Measurements from ENCODE around the gene TAF6. TPM values are rescaled to one million over a fixed set of nuclear protein-coding genes. Genes with fewer than 3 reads are reported as not detected.

The TAF6 gene
- total and polyA plus RNA-seq, 9 of the 15 experiments (the other 6 are each of a cell fraction or from before 2014, with no cell fraction given), result 0.78 to 78.7 (median 21.3) TPM

DNA sequence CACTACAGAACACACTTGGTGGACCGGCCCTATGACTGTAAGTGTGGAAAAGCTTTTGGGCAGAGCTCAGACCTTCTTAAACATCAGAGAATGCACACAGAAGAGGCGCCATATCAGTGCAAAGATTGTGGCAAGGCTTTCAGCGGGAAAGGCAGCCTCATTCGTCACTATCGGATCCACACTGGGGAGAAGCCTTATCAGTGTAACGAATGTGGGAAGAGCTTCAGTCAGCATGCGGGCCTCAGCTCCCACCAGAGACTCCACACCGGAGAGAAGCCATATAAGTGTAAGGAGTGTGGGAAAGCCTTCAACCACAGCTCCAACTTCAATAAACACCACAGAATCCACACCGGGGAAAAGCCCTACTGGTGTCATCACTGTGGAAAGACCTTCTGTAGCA, 55.0 kb downstream of the TAF6 start (continued):
- TF ChIP-seq, protein P1, sequence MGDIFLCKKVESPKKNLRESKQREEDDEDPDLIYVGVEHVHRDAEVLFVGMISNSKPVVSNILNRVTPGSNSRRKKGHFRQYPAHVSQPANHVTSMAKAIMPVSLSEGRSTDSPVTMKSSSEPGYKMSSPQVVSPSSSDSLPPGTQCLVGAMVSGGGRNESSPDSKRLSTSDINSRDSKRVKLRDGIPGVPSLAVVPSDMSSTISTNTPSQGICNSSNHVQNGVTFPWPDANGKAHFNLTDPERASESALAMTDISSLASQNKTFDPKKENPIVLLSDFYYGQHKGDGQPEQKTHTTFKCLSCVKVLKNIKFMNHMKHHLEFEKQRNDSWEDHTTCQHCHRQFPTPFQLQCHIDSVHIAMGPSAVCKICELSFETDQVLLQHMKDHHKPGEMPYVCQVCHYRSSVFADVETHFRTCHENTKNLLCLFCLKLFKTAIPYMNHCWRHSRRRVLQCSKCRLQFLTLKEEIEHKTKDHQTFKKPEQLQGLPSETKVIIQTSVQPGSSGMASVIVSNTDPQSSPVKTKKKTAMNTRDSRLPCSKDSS (IDR thresholded peaks at IDR 0.05; ENCODE audit: low read depth, partially characterized antibody), result peak; percentile 25

GRCh38 chr7:100063376-100063775, 55.8 kb downstream of the TAF6 start:
- H3K36me3 ChIP-seq (ENCODE audit: control insufficient read depth, insufficient read depth, low read length), result peaks cover 47% of the 10 kb centered on the region
- H3K4me2 ChIP-seq (ENCODE audit: insufficient read depth, low read length), result no peak overlapping the region
- H3K9me1 ChIP-seq (ENCODE audit: control insufficient read depth, insufficient read depth, low read length), result no peaks in the 10 kb centered on the region
- H3K4me1 ChIP-seq (replicated peaks in 1 of 2; ENCODE audit: control insufficient read depth in 2 of 2, insufficient read depth in 2 of 2, low read length in 2 of 2), result peaks cover 5 to 19% of the 10 kb centered on the region in 2 experiments; a peak in 3 of 5 replicates
- CTCF ChIA-PET (ENCODE audit: low intra/inter-chr PET ratio), result no interaction called here
- no peaks in the 10 kb centered on the region for H4K20me1 ChIP-seq (replicated peaks; ENCODE audit: control insufficient read depth, insufficient read depth, low read length)
- no peak for DNase-seq (ENCODE audit: extremely low read depth in 1 of 4, low spot score in 3 of 4)
- H3K27me3 ChIP-seq (ENCODE audit: control insufficient read depth in 2 of 2, insufficient read depth in 2 of 2, low read length in 2 of 2), result no peaks in the 10 kb centered on the region
- H3K9me3 ChIP-seq (replicated peaks; ENCODE audit: control insufficient read depth, insufficient read depth, low read depth, low read length), result no peaks in the 10 kb centered on the region; the same call in 1 of the 2 replicates
- no peak overlapping the region for H3K9ac ChIP-seq (ENCODE audit: insufficient read depth in 1 of 2, low read depth in 2 of 2, low read length in 2 of 2)
- 87% methylated on average over 4 of the region's 4 CpGs for WGBS (ENCODE audit: insufficient coverage, low coverage, missing lambda C conversion rate)
- ATAC-seq, result no peak
- in situ Hi-C loops (cut with MboI) (no loop called here), intact Hi-C loops (cut with micrococcal nuclease) (no loop called here)
- no peak for FAIRE-seq
- H3K27ac ChIP-seq (ENCODE audit: extremely low read depth, low read depth, low read length), result no peak overlapping the region
- no peaks in the 10 kb centered on the region for H3K79me2 ChIP-seq (ENCODE audit: control insufficient read depth, insufficient read depth, low read length)
- BruUV-seq (replicated peaks), result no TSS peak
- no peak overlapping the region for H2AFZ ChIP-seq (ENCODE audit: low read depth, low read length)
- POLR2A ChIA-PET, result interaction anchor here (0.6 to 4.6 kb wide), 10 partner anchors 10 to 733 kb away, joined by 3 to 32 read pairs (median 4); partner anchors contain the start of genes MCM7 and ZSCAN21
- H3K4me3 ChIP-seq, result no peak overlapping the region
- no peak for TF ChIP-seq STAT5A (IDR thresholded peaks at IDR 0.05; ENCODE audit: borderline replicate concordance, low read length)
- no peak for TF ChIP-seq EZH2 (IDR thresholded peaks at IDR 0.05; ENCODE audit: borderline replicate concordance, low read depth, low read length)
- TF ChIP-seq SRSF3 (IDR thresholded peaks at IDR 0.05; ENCODE audit: insufficient read depth, low read length), result no peak
- no peak for TF ChIP-seq PRPF4 (IDR thresholded peaks at IDR 0.05; ENCODE audit: insufficient read depth, low read depth, low read length, poor library complexity, severe bottlenecking)
- TF ChIP-seq HMG20B (CRISPR knock-in tag; IDR thresholded peaks at IDR 0.05), result no peak
- TF ChIP-seq TFE3 (CRISPR knock-in tag; IDR thresholded peaks at IDR 0.05), result no peak
- TF ChIP-seq BMI1 (IDR thresholded peaks at IDR 0.05; ENCODE audit: low read length), result no peak
- TF ChIP-seq PTRF (tag; IDR thresholded peaks at IDR 0.05), result no peak
- TF ChIP-seq, protein P2, sequence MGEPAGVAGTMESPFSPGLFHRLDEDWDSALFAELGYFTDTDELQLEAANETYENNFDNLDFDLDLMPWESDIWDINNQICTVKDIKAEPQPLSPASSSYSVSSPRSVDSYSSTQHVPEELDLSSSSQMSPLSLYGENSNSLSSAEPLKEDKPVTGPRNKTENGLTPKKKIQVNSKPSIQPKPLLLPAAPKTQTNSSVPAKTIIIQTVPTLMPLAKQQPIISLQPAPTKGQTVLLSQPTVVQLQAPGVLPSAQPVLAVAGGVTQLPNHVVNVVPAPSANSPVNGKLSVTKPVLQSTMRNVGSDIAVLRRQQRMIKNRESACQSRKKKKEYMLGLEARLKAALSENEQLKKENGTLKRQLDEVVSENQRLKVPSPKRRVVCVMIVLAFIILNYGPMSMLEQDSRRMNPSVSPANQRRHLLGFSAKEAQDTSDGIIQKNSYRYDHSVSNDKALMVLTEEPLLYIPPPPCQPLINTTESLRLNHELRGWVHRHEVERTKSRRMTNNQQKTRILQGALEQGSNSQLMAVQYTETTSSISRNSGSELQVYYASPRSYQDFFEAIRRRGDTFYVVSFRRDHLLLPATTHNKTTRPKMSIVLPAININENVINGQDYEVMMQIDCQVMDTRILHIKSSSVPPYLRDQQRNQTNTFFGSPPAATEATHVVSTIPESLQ (CRISPR knock-in tag; IDR thresholded peaks at IDR 0.05), result no peak
- TF ChIP-seq, protein P3, sequence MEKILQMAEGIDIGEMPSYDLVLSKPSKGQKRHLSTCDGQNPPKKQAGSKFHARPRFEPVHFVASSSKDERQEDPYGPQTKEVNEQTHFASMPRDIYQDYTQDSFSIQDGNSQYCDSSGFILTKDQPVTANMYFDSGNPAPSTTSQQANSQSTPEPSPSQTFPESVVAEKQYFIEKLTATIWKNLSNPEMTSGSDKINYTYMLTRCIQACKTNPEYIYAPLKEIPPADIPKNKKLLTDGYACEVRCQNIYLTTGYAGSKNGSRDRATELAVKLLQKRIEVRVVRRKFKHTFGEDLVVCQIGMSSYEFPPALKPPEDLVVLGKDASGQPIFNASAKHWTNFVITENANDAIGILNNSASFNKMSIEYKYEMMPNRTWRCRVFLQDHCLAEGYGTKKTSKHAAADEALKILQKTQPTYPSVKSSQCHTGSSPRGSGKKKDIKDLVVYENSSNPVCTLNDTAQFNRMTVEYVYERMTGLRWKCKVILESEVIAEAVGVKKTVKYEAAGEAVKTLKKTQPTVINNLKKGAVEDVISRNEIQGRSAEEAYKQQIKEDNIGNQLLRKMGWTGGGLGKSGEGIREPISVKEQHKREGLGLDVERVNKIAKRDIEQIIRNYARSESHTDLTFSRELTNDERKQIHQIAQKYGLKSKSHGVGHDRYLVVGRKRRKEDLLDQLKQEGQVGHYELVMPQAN (IDR thresholded peaks at IDR 0.05; ENCODE audit: borderline replicate concordance), result no peak
- no peak for TF ChIP-seq CTBP1 (IDR thresholded peaks at IDR 0.05; ENCODE audit: borderline replicate concordance)
- TF ChIP-seq JUND (IDR thresholded peaks at IDR 0.05; ENCODE audit: borderline replicate concordance, low read depth, low read length), result no peak
- no peak for TF ChIP-seq JUND (tag; IDR thresholded peaks at IDR 0.05; ENCODE audit: borderline replicate concordance, low read depth, low read length)

All from K562 (cell line).